HG03558 (cell line): ENCODE data around the gene NOL9.
"Not testable (repeated sequence)": the region's sequence is repeated elsewhere in the genome, so short reads cannot be mapped to it uniquely, and the experiment has no call there.

ENCODE experiments used
- ATAC-seq: cut with Tn5 transposase; IDR thresholded peaks from one replicate; pipeline ENCODE4 v1.9.1; 2021; ENCODE audit warnings: moderate number of reproducible peaks; ENCODE audit not compliant: unreplicated experiment; ENCODE audit errors: extremely low read depth

The NOL9 gene

GRCh38 chr1:6574818-6575217, 20.5 kb upstream of the NOL9 start:
- no peak for ATAC-seq

- ATAC-seq: no peak
Measured at GRCh38 chr1:6574025-6574620, 19.8 kb upstream of the NOL9 start.

GRCh38 chr1:6572653-6573383, 18.5 kb upstream of the NOL9 start:
- no peak for ATAC-seq

GRCh38 chr1:6570987-6571386, 16.7 kb upstream of the NOL9 start:
- no peak for ATAC-seq

- ATAC-seq: no peak
Measured at GRCh38 chr1:6570100-6570499, 15.8 kb upstream of the NOL9 start.

- ATAC-seq: no peak
Measured at GRCh38 chr1:6569033-6569432, 14.7 kb upstream of the NOL9 start.

- no peak for ATAC-seq
Measured at GRCh38 chr1:6560267-6560666, 6.0 kb upstream of the NOL9 start.

- ATAC-seq: not testable (repeated sequence)
Measured at GRCh38 chr1:6559161-6559560, 4.8 kb upstream of the NOL9 start.

- ATAC-seq: no peak
Measured at GRCh38 chr1:6557597-6557996, 3.3 kb upstream of the NOL9 start.

GRCh38 chr1:6554907-6555778, 830 bp upstream of the NOL9 start, which contains the start of gene TAS1R1:
Gene TAS1R1, plus strand, starts transcription at chr1:6555307. Its CDS starts 67 bp downstream, at chr1:6555374.
- ATAC-seq: no peak

- ATAC-seq: no peak
Measured at GRCh38 chr1:6547301-6547700, 7.0 kb downstream of the NOL9 start.

- no peak for ATAC-seq
Measured at GRCh38 chr1:6546326-6546725, 8.0 kb downstream of the NOL9 start.

GRCh38 chr1:6545276-6546112, 8.8 kb downstream of the NOL9 start:
- ATAC-seq: no peak

- ATAC-seq: no peak
Measured at GRCh38 chr1:6544831-6545230, 9.5 kb downstream of the NOL9 start.

- ATAC-seq: no peak
Measured at GRCh38 chr1:6538956-6539355, 15.4 kb downstream of the NOL9 start.

GRCh38 chr1:6536291-6536690, 18.0 kb downstream of the NOL9 start:
- ATAC-seq: no peak

- ATAC-seq: no peak
Measured at GRCh38 chr1:6535214-6535613, 19.1 kb downstream of the NOL9 start.

- no peak for ATAC-seq
Measured at GRCh38 chr1:6534248-6534822, 20.0 kb downstream of the NOL9 start.

GRCh38 chr1:6531996-6532395, 22.3 kb downstream of the NOL9 start:
- ATAC-seq: no peak
